HCT116 (cell line): ENCODE results near the gene BEX5. TPM values are rescaled to one million over a fixed set of nuclear protein-coding genes. Genes with fewer than 3 reads are reported as not detected.

Experiments used
- ATAC-seq: fragments of 200-7000 bp; cut with Tn5 transposase; 2 replicates; pipeline ENCODE4 v1.9.1; 2020; ENCODE audit warnings: mild to moderate bottlenecking, moderate library complexity
- Bru-seq: library from RNA; stranded (reverse); fragments of 400-500 nt; gene quantifications from one replicate; lab custom pipeline; 2021; lab: Mats Ljungman, UMichigan
- BruChase-seq, 2 experiments: library from RNA; stranded (reverse); fragments of 400-500 nt; gene quantifications; one replicate each; lab custom pipeline; 2021; lab: Mats Ljungman, UMichigan
- BruUV-seq: library from RNA; stranded (reverse); fragments of 400-500 nt; replicated peaks from 2 replicates; lab custom pipeline; 2021; lab: Mats Ljungman, UMichigan
- CTCF ChIA-PET: fragments of 300-600 bp; sonication (Branson Sonifier 250); formaldehyde crosslinking; loops from one replicate; lab custom pipeline; 2021; ENCODE audit warnings: antibody characterized with exemption; lab: Charles Lee
- POLR2A ChIA-PET: fragments of 300-600, 350-600 bp; sonication (Branson Sonifier 250); formaldehyde crosslinking; loops from one replicate; lab custom pipeline; 2021; ENCODE audit warnings: antibody characterized with exemption; lab: Charles Lee
- RAD21 ChIA-PET, 2 experiments: fragments of 300-600 bp; sonication (Branson Sonifier 250); formaldehyde crosslinking; loops; one replicate each; lab custom pipeline; 2023; ENCODE audit warnings: low total read pairs in 2 of 2; ENCODE audit not compliant: uncharacterized antibody in 2 of 2, unreplicated experiment in 2 of 2, low non-redundant PET in 1 of 2; lab: Charles Lee
- DNase-seq: peaks from one replicate; pipeline ENCODE4 v3.0.0-alpha.2; 2010; ENCODE audit warnings: low read depth, low spot score
- H2AFZ ChIP-seq: fragments of 200-600 bp; shearing (Covaris generic), sonication (generic); 2 replicates; pipeline ENCODE4 v1.6.1; 2017; ENCODE audit warnings: low read depth, mixed run types, mixed read lengths, antibody characterized with exemption, low read length; ENCODE audit not compliant: poor library complexity, severe bottlenecking
- H3K27ac ChIP-seq: 2 replicates; pipeline ENCODE4 v1.5.1; 2012; ENCODE audit warnings: low read depth, low read length
- H3K27me3 ChIP-seq: fragments of 200-600 bp; sonication (generic); 2 replicates; pipeline ENCODE4 v1.6.1; 2016; ENCODE audit warnings: mixed run types, low read length, mixed read lengths; ENCODE audit not compliant: insufficient read depth
- H3K36me3 ChIP-seq, 2 experiments: fragments of 200-500 bp in 1 of 2; fragments of 200-600 bp in 1 of 2; sonication (Bioruptor generic) in 1 of 2; sonication (generic) in 1 of 2; 2 replicates each; pipeline versions ENCODE4 v1.5.1 to v1.6.1; 2014 to 2016; ENCODE audit warnings: low read length in 2 of 2, inconsistent platforms in 1 of 2, mixed read lengths in 1 of 2, mixed run types in 1 of 2; ENCODE audit not compliant: insufficient read depth in 2 of 2, control insufficient read depth in 1 of 2
- H3K4me1 ChIP-seq, 2 experiments: fragments of 200-600 bp in 1 of 2; sonication (generic) in 1 of 2; 2 replicates each; pipeline versions ENCODE4 v1.5.1 to v1.6.1; 2012 to 2017; ENCODE audit warnings: low read length in 2 of 2, inconsistent platforms in 1 of 2, mild to moderate bottlenecking in 1 of 2, mixed read lengths in 1 of 2, mixed run types in 1 of 2, moderate library complexity in 1 of 2; ENCODE audit not compliant: insufficient read depth in 2 of 2, control insufficient read depth in 1 of 2
- H3K4me2 ChIP-seq: fragments of 200-600 bp; sonication (generic); 2 replicates; pipeline ENCODE4 v1.6.1; 2017; ENCODE audit warnings: mixed run types, low read length, mixed read lengths
- H3K4me3 ChIP-seq, 2 experiments: fragments of 200-600 bp in 1 of 2; sonication (generic) in 1 of 2; replicated peaks in 1 of 2; 2 replicates each; pipeline ENCODE4 v1.5.1; 2011 to 2016; ENCODE audit warnings: low read length in 2 of 2, control low read depth in 1 of 2, low read depth in 1 of 2, mild to moderate bottlenecking in 1 of 2, mixed read lengths in 1 of 2, mixed run types in 1 of 2
- H3K79me2 ChIP-seq: fragments of 200-600 bp; sonication (generic); 2 replicates; pipeline ENCODE4 v1.6.1; 2017; ENCODE audit warnings: mild to moderate bottlenecking, mixed run types, low read length, moderate library complexity, mixed read lengths; ENCODE audit not compliant: insufficient read depth
- H3K9ac ChIP-seq: fragments of 200-600 bp; sonication (generic); 2 replicates; pipeline ENCODE4 v1.6.1; 2016; ENCODE audit warnings: low read length, mixed read lengths
- H3K9me2 ChIP-seq: fragments of 200-600 bp; sonication (generic), shearing (Covaris generic); 2 replicates; pipeline ENCODE4 v1.6.1; 2017; ENCODE audit warnings: mixed run types, mild to moderate bottlenecking, moderate library complexity; ENCODE audit not compliant: insufficient read depth
- H3K9me3 ChIP-seq, 2 experiments: fragments of 200-500 bp in 1 of 2; fragments of 200-600 bp in 1 of 2; sonication (Bioruptor generic) in 1 of 2; sonication (generic) in 1 of 2; 2 replicates each; pipeline ENCODE4 v1.6.1; 2014 to 2017; ENCODE audit warnings: low read length in 2 of 2, mixed read lengths in 2 of 2, inconsistent platforms in 1 of 2, low read depth in 1 of 2, mild to moderate bottlenecking in 1 of 2, mixed run types in 1 of 2, moderate library complexity in 1 of 2; ENCODE audit not compliant: control insufficient read depth in 1 of 2, insufficient read depth in 1 of 2
- H4K20me1 ChIP-seq: fragments of 200-600 bp; sonication (generic), shearing (Covaris generic); 2 replicates; pipeline ENCODE4 v1.6.1; 2017; ENCODE audit warnings: mixed run types, mild to moderate bottlenecking, moderate library complexity; ENCODE audit not compliant: insufficient read depth
- CBX3 ChIP-seq: IDR thresholded peaks from 2 replicates; pipeline ENCODE4 v1.6.1; 2012; ENCODE audit warnings: low read depth
- CEBPB ChIP-seq: IDR thresholded peaks from 2 replicates; pipeline ENCODE4 v1.6.1; 2012; ENCODE audit warnings: low read depth
- EZH2 ChIP-seq: fragments of 200-600 bp; sonication (generic); IDR thresholded peaks from 2 replicates; pipeline ENCODE4 v1.6.1; 2017; ENCODE audit warnings: antibody characterized with exemption, mixed run types
- EZH2phosphoT487 ChIP-seq: fragments of 200-600 bp; IDR thresholded peaks from 2 replicates; pipeline ENCODE4 v1.6.1; 2018; ENCODE audit warnings: antibody characterized with exemption, borderline replicate concordance
- JUND ChIP-seq: IDR thresholded peaks from 2 replicates; pipeline ENCODE4 v1.6.1; 2012
- POLR2A ChIP-seq: IDR thresholded peaks from 2 replicates; pipeline ENCODE4 v1.7.0; 2011; ENCODE audit warnings: borderline replicate concordance; ENCODE audit not compliant: insufficient read depth, insufficient read length; ENCODE audit errors: extremely low read depth
- RAD21 ChIP-seq: IDR thresholded peaks from 2 replicates; pipeline ENCODE4 v1.6.1; 2012; ENCODE audit warnings: low read depth, mild to moderate bottlenecking
- SRF ChIP-seq: IDR thresholded peaks from 2 replicates; pipeline ENCODE4 v1.6.1; 2012; ENCODE audit warnings: low read depth
- YY1 ChIP-seq: IDR thresholded peaks from 2 replicates; pipeline ENCODE4 v1.6.1; 2011; ENCODE audit warnings: low read length, low read depth, moderate library complexity, mild to moderate bottlenecking; ENCODE audit not compliant: insufficient replicate concordance; ENCODE audit errors: extremely low read depth
- ZFX ChIP-seq: fragments of 450-650 bp; IDR thresholded peaks from 2 replicates; pipeline ENCODE4 v1.6.1; 2017
- ZNF274 ChIP-seq: fragments of 200-500 bp; sonication (Bioruptor generic); IDR thresholded peaks from 2 replicates; pipeline ENCODE4 v1.6.1; 2014; ENCODE audit warnings: mild to moderate bottlenecking, low read depth, low read length, inconsistent platforms
- intact Hi-C: fragments of 100-400 bp; cut with micrococcal nuclease; formaldehyde crosslinking; loops from 2 replicates; pipeline ENCODE4 v1.10.0; 2022
- long read RNA-seq: library from polyadenylated mRNA; unstranded; transcript quantifications from one replicate; pipeline ENCODE4 v2.0.0, GENCODE V29; 2021; ENCODE audit not compliant: unreplicated experiment
- polyA plus RNA-seq: library from polyadenylated mRNA; unstranded; fragments of >200 nt; gene quantifications from 2 replicates; pipeline ENCODE4 v1.2.1, GENCODE V29; 2012; ENCODE audit warnings: missing spikeins
- total RNA-seq: library from RNA; stranded (reverse); gene quantifications from one replicate; pipeline ENCODE4 v1.2.1, GENCODE V29; 2021; ENCODE audit not compliant: unreplicated experiment
- TF ChIP-seq, protein P1 (sequence below): IDR thresholded peaks from 2 replicates; pipeline ENCODE4 v1.6.1; 2012
- TF ChIP-seq, protein P2 (sequence below): IDR thresholded peaks from 2 replicates; pipeline ENCODE4 v1.6.1; 2012
- TF ChIP-seq, protein P3 (sequence below): IDR thresholded peaks from 2 replicates; pipeline ENCODE4 v1.6.1; 2012; ENCODE audit warnings: low read depth
- TF ChIP-seq, protein P4 (sequence below), 3 experiments: fragments of 200-600 bp in 1 of 3; sonication (generic) in 1 of 3; IDR thresholded peaks in 2 of 3; conservative IDR thresholded peaks in 1 of 3; 2 replicates each; pipeline ENCODE4 v1.5.1; 2012 to 2017; ENCODE audit warnings: low read depth in 2 of 3, low read length in 2 of 3, antibody characterized with exemption in 1 of 3, borderline replicate concordance in 1 of 3, control low read depth in 1 of 3, mild to moderate bottlenecking in 1 of 3, mixed read lengths in 1 of 3, mixed run types in 1 of 3, moderate library complexity in 1 of 3; ENCODE audit not compliant: insufficient read depth in 1 of 3
- TF ChIP-seq, protein P5 (sequence below): IDR thresholded peaks from 2 replicates; pipeline ENCODE4 v1.6.1; 2011; ENCODE audit warnings: mild to moderate bottlenecking, low read length, moderate library complexity; ENCODE audit not compliant: insufficient replicate concordance; ENCODE audit errors: extremely low read depth

The BEX5 gene
- total RNA-seq, result not detected
- 0.08 and 0.11 TPM in 2 replicates for polyA plus RNA-seq
- Bru-seq, nascent RNA, result not detected
- BruChase-seq, experiment 1, labeled RNA remaining after a 6-hour chase, result percentile 16 among the genes with signal in this experiment
- percentile 15 among the genes with signal in this experiment for BruChase-seq, experiment 2, labeled RNA remaining after a 2-hour chase
- long read RNA-seq, result 0 reads

DNA sequence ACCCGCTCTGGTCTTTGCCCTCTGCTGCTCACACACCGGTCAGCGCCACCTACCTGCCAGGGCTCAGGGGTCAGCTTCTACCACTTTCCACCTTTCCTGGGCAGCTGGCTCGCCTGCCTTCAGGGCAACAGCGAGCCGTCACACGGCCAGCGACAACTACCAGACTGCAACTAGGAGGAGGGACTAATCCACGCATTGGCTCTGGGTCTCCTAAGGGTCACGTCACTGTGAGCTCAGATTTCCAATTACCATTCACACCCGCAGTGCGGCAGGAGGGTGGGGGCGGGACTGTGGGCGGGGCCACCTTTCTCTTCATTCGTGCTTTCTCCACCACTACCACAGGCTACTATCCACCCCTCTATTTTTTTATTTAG lies at the start of gene BEX5:
BEX5 (minus strand) TSS at position 172 of the 374 bp plus-strand sequence. CDS start 1,712 bp downstream, outside the sequence.
- ChIA-PET RAD21 (no interaction called here), POLR2A (no interaction called here), CTCF (no interaction called here)
- H3K79me2 ChIP-seq, result no peaks in the 10 kb centered on the region
- H4K20me1 ChIP-seq, result no peaks in the 10 kb centered on the region
- H3K36me3 ChIP-seq, result no peaks in the 10 kb centered on the region
- intact Hi-C loops, result no loop called here
- peak; percentile 30; the same call in 1 of the 2 replicates for ATAC-seq
- BruUV-seq, result no TSS peak
- H3K4me3 ChIP-seq, result no peak within 1 kb of the TSS
- DNase-seq, result no peak
- H3K9me2 ChIP-seq, result no peaks in the 10 kb centered on the region
- H3K9ac ChIP-seq, result no peak within 1 kb of the TSS
- no peak within 1 kb of the TSS for H3K27ac ChIP-seq
- H2AFZ ChIP-seq, result no peak within 1 kb of the TSS
- H3K4me2 ChIP-seq, result no peak within 1 kb of the TSS
- H3K4me1 ChIP-seq, result no peaks in the 10 kb centered on the region
- no peaks in the 10 kb centered on the region for H3K27me3 ChIP-seq
- TF ChIP-seq ZFX (no peak), RAD21 (no peak), YY1 (no peak), CBX3 (no peak), CEBPB (no peak), ZNF274 (no peak), EZH2 (no peak), EZH2phosphoT487 (no peak), SRF (no peak), POLR2A (no peak), JUND (no peak)
- TF ChIP-seq, protein P1, sequence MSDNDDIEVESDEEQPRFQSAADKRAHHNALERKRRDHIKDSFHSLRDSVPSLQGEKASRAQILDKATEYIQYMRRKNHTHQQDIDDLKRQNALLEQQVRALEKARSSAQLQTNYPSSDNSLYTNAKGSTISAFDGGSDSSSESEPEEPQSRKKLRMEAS, result no peak
- TF ChIP-seq, protein P2, sequence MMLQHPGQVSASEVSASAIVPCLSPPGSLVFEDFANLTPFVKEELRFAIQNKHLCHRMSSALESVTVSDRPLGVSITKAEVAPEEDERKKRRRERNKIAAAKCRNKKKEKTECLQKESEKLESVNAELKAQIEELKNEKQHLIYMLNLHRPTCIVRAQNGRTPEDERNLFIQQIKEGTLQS, result no peak
- TF ChIP-seq, protein P3, sequence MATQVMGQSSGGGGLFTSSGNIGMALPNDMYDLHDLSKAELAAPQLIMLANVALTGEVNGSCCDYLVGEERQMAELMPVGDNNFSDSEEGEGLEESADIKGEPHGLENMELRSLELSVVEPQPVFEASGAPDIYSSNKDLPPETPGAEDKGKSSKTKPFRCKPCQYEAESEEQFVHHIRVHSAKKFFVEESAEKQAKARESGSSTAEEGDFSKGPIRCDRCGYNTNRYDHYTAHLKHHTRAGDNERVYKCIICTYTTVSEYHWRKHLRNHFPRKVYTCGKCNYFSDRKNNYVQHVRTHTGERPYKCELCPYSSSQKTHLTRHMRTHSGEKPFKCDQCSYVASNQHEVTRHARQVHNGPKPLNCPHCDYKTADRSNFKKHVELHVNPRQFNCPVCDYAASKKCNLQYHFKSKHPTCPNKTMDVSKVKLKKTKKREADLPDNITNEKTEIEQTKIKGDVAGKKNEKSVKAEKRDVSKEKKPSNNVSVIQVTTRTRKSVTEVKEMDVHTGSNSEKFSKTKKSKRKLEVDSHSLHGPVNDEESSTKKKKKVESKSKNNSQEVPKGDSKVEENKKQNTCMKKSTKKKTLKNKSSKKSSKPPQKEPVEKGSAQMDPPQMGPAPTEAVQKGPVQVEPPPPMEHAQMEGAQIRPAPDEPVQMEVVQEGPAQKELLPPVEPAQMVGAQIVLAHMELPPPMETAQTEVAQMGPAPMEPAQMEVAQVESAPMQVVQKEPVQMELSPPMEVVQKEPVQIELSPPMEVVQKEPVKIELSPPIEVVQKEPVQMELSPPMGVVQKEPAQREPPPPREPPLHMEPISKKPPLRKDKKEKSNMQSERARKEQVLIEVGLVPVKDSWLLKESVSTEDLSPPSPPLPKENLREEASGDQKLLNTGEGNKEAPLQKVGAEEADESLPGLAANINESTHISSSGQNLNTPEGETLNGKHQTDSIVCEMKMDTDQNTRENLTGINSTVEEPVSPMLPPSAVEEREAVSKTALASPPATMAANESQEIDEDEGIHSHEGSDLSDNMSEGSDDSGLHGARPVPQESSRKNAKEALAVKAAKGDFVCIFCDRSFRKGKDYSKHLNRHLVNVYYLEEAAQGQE, result no peak
- TF ChIP-seq, protein P4, sequence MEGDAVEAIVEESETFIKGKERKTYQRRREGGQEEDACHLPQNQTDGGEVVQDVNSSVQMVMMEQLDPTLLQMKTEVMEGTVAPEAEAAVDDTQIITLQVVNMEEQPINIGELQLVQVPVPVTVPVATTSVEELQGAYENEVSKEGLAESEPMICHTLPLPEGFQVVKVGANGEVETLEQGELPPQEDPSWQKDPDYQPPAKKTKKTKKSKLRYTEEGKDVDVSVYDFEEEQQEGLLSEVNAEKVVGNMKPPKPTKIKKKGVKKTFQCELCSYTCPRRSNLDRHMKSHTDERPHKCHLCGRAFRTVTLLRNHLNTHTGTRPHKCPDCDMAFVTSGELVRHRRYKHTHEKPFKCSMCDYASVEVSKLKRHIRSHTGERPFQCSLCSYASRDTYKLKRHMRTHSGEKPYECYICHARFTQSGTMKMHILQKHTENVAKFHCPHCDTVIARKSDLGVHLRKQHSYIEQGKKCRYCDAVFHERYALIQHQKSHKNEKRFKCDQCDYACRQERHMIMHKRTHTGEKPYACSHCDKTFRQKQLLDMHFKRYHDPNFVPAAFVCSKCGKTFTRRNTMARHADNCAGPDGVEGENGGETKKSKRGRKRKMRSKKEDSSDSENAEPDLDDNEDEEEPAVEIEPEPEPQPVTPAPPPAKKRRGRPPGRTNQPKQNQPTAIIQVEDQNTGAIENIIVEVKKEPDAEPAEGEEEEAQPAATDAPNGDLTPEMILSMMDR (IDR thresholded peaks at IDR 0.05 in 2 of 3, conservative IDR thresholded peaks at IDR 0.05 in 1 of 3; ENCODE audit: borderline replicate concordance in 1 of 3, insufficient read depth in 1 of 3, low read depth in 2 of 3, low read length in 2 of 3), result no peak
- TF ChIP-seq, protein P5, sequence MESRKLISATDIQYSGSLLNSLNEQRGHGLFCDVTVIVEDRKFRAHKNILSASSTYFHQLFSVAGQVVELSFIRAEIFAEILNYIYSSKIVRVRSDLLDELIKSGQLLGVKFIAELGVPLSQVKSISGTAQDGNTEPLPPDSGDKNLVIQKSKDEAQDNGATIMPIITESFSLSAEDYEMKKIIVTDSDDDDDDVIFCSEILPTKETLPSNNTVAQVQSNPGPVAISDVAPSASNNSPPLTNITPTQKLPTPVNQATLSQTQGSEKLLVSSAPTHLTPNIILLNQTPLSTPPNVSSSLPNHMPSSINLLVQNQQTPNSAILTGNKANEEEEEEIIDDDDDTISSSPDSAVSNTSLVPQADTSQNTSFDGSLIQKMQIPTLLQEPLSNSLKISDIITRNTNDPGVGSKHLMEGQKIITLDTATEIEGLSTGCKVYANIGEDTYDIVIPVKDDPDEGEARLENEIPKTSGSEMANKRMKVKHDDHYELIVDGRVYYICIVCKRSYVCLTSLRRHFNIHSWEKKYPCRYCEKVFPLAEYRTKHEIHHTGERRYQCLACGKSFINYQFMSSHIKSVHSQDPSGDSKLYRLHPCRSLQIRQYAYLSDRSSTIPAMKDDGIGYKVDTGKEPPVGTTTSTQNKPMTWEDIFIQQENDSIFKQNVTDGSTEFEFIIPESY, result no peak
- no peaks in the 10 kb centered on the region for H3K9me3 ChIP-seq
